Measurements from ENCODE around the gene SNX17.
"Not testable (repeated sequence)": the region's sequence is repeated elsewhere in the genome, so short reads cannot be mapped to it uniquely, and the experiment has no call there.

Gene SNX17

DNA sequence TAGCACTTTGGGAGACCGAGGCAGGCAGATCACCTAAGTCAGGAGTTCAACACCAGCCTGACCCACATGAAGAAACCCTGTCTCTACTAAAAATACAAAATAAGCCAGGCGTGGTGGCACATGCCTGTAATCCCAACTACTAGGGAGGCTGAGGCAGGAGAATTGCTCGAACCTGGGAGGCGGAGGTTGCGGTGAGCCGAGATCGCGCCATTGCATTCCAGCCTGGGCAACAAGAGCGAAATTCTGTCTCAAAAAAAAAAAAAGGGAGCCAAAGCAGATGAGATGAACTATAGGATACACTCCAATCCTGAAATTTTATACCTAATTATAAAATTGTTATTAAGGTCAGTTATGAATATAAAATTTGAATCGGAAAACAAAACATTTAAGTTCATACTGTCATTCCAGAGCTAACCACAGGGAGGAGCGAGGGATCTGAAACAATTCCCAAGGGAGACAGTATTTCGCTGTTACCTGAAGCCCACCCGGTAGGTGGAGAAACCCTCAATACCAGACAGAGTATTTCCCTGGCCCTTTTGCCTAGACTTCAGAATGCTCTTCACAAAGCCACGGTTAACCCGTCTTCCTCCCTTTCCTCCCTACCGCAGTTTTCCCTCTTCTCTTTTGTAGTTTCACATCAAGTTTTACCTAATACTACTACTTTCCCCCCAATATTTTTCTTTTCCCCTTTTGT, 37.5 kb downstream of the SNX17 start:
- DNase-seq = peak; percentile 49

DNA sequence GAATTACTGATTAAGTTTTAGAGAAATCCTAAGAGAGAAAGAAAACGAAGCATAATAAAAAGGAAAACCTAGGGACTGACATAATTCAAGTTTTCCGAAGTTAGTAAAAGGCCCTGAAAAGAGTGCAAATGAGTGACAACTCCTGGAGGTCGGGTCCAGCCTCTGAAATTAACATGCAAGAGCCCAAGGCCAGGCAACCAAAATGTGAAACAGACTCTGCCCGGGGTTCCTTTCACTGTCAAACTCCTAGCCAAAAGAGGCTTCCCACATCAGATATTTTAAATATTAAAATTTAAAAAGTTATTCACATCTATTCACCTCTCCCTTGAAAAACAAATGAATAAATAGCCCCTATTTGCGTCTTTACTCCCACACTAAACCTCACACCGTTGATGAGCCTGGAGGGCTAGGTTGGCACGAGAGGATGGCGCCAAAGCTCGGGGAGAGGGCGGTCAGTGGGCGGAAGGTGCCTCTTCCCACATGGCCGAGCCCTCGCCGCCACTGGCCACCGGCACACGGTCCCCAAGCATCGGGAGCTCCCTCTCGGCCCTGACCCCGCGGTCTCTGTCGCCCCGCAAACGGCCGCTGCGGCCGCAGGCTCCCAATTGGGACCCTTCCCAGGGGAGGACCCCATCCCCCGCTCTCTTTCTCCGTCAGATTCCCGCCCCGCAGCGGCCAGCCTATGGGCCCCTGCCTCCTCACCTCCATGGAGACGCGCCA, 38.3 kb downstream of the SNX17 start:
- no peak for DNase-seq

- peak; percentile 92 for DNase-seq
These were observed 39.1 kb downstream of the SNX17 start, which contains the start of gene PPM1G for GRCh38 chr2:27409321-27410073. TSS of gene PPM1G (minus strand) at chr2:27409591. CDS start at chr2:27409422, 169 bp downstream.

DNA sequence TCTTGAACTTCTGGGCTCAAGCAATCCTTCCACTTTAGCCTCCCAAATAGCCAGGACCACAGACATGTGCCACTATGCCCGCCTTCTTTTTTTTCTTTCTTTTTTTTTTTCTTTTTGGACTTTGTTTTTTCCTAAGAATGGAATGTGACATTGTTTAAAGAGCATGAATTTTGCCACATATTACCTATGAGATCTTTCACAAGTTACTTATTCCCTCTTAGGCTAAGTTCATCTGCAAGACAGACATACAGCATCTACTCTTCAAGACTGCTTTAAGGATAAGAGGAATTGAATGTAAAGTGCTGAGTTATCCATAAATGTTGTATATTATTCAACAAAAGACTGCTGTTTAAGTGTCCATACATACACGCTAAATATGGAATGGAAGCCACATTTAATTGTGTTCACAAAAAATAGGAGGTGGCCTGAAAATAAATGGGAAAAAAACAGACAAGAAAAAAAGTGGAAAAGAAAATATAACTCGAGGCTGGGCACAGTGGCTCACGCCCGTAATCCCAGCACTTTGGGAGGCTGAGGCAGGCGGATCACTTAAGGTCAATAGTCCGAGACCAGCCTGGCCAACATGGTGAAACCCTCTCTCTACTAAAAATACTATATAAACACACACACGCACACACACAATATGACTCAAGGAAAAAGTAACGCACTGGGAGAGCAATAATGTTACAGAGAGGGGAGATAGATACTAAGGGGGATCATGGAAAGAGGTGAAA, 42.2 kb downstream of the SNX17 start:
- DNase-seq = no peak

DNA sequence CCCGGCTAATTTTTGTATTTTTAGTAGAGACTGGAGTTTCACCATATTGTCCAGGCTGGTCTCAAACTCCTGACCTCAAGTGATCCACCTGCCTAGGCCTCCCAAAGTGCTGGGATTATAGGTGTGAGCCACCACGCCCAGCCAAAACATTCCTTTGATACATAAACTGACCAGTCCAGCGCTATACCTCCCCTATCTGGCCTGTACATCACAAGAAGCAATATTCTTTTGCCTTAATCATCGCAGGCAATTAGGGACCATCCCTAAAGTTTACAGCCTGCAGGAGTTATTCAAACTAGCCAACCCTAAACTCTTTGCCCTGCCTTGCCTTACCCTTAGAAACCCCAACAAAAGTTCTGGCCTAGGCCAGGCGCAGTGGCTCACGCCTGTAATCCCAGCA, 45.7 kb downstream of the SNX17 start:
- no peak for DNase-seq

DNA sequence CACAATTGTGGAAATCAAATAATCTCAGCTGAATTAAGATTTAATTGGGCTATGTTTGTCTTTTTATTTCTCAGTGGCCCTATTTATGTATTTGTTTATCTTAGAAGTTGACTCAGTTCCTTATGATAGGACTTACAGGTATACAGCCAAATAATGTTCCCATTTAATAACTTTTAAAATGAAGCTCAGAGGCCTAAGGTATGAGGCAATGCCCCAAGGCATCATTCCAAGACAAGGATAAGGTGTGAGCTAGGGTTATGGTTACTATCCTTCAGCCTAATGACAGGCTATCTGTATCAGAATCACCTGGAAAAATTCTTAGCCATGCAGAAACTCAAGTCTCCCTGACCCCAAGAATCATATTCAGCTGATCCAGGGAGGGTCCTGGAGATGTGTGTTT, 50.6 kb downstream of the SNX17 start:
- no peak for DNase-seq

DNA sequence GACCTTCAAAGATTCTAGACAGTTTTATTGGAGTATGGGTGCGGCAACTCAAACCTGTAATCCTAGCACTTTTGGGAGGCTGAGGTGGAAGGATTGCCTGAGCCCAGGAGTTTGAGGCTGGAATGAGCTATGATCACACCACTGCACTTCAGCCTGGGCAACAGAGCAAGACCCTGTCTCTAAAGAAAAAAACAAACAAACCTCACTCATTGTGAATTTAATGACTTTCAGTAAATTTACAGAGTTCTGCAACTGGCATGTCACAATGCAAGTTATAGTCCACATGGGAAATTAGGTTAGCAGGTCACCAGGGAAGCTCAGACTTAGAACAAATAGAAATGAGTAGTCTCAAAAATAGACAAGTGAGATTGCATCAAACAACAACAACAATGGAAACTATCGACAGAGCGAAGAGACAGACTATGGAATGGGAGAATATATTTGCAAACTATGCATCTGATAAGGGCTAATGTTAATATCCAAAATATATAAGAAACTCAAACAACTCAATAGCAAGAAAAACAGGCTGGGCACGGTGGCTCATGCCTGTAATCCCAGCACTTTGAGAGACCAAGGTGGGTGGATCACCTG, 51.3 kb downstream of the SNX17 start:
- DNase-seq = no peak

DNA sequence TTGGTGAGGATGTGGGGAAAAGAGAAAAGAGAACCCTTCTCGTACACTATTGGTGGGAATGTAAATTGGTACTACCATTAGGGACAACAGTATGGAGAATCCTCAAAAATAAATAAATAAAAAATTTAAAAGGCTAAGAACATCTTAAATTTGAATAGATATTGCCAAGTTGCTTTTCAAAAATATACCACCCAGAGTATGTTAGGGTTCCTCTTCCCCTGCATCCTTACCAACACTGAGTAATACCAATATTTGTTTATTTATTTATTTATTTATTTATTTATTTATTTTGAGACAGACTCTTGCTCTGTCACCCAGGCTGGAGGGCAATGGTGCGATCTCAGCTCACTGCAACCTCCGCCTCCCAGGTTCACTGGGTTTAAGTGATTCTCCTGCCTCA, 52.5 kb downstream of the SNX17 start:
- DNase-seq = no peak

- DNase-seq = not testable (repeated sequence)
These were observed 54.6 kb downstream of the SNX17 start for GRCh38 chr2:27425039-27425438.

Measured in HCEC 1CT (cell line).